DND-41 (cell line): ENCODE data around the gene TNIK.

ENCODE experiments used
- ATAC-seq: fragments of 200-7000 bp; cut with Tn5 transposase; 3 replicates; pipeline ENCODE4 v1.9.1; 2021; ENCODE audit warnings: low read depth; ENCODE audit not compliant: insufficient read depth
- DNase-seq: peaks from one replicate; pipeline ENCODE4 v3.0.0-alpha.2; 2020
- H2AFZ ChIP-seq: 2 replicates; pipeline ENCODE4 v1.6.0; 2012; ENCODE audit warnings: low read depth, low read length
- H3K27ac ChIP-seq: 2 replicates; pipeline ENCODE4 v1.5.1; 2012; ENCODE audit warnings: low read length, inconsistent platforms
- H3K27me3 ChIP-seq: fragments of 200-600 bp; sonication (generic); 2 replicates; pipeline ENCODE4 v1.6.0; 2012; ENCODE audit warnings: low read length, mild to moderate bottlenecking, inconsistent platforms; ENCODE audit not compliant: insufficient read depth, poor library complexity
- H3K36me3 ChIP-seq: 2 replicates; pipeline ENCODE4 v1.5.1; 2012; ENCODE audit warnings: low read length, inconsistent platforms; ENCODE audit not compliant: insufficient read depth
- H3K4me1 ChIP-seq: 2 replicates; pipeline ENCODE4 v1.5.1; 2012; ENCODE audit warnings: mild to moderate bottlenecking, low read length; ENCODE audit not compliant: insufficient read depth
- H3K4me2 ChIP-seq: 2 replicates; pipeline ENCODE4 v1.6.0; 2012; ENCODE audit warnings: mild to moderate bottlenecking, moderate library complexity, low read length, inconsistent platforms; ENCODE audit not compliant: insufficient read depth
- H3K4me3 ChIP-seq, 2 experiments: fragments of 200-600 bp in 1 of 2; shearing (Covaris generic) in 1 of 2; 2 replicates each; pipeline ENCODE4 v1.5.1; 2012 to 2016; ENCODE audit warnings: inconsistent platforms in 2 of 2, low read length in 2 of 2, mild to moderate bottlenecking in 2 of 2, low read depth in 1 of 2, moderate library complexity in 1 of 2
- H3K79me2 ChIP-seq: 2 replicates; pipeline ENCODE4 v1.6.0; 2012; ENCODE audit warnings: low read length, inconsistent platforms; ENCODE audit not compliant: insufficient read depth
- H3K9ac ChIP-seq: 2 replicates; pipeline ENCODE4 v1.6.0; 2012; ENCODE audit warnings: low read depth, mild to moderate bottlenecking, inconsistent platforms, low read length, moderate library complexity
- H3K9me3 ChIP-seq: 2 replicates; pipeline ENCODE4 v1.5.1; 2012; ENCODE audit warnings: low read length, moderate library complexity, mild to moderate bottlenecking, inconsistent platforms; ENCODE audit not compliant: insufficient read depth, severe bottlenecking
- H4K20me1 ChIP-seq: 2 replicates; pipeline ENCODE4 v1.6.0; 2012; ENCODE audit warnings: low read length; ENCODE audit not compliant: insufficient read depth
- EZH2 ChIP-seq: IDR thresholded peaks from 3 replicates; pipeline ENCODE4 v1.6.1; 2012; ENCODE audit warnings: borderline replicate concordance, low read depth, mild to moderate bottlenecking, moderate library complexity, low read length, inconsistent platforms; ENCODE audit not compliant: severe bottlenecking
- TF ChIP-seq, protein P1 (sequence below): IDR thresholded peaks from 2 replicates; pipeline ENCODE4 v1.5.1; 2012; ENCODE audit warnings: borderline replicate concordance, low read length, moderate library complexity, mild to moderate bottlenecking; ENCODE audit not compliant: poor library complexity, severe bottlenecking; ENCODE audit errors: extremely low read depth

The TNIK gene

DNA sequence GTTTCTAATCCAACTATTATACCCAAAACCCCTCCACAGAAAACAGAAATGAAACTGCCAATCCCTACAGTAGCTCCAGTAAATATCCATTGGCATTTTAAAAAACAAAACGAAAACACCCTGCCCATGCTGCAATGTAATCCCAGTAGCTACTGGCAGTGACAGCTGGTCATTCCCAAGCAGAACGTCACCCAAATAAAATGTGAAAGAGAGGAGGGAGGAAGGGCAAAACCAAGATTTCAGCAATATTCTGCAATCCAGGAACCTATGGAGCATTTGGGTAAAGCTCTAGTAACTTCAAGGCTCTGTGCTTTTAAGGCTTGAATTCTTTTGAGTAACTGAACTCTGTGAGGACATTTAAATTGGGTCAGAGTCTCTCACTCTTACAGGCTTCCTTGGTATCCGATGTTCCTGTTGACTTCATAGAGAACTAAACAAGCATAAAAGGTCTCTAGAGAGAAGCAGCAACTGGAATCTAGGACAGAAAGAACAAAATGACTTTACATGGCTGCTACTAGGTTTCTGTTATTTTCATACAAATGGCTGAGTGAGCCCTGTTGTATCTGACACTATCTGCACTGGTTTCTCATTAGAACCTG lies 136.2 kb downstream of the TNIK start:
- no peak overlapping the region for H2AFZ ChIP-seq
- DNase-seq, result no peak
- no peaks in the 10 kb centered on the region for H3K36me3 ChIP-seq
- H3K9ac ChIP-seq, result no peak overlapping the region
- no peaks in the 10 kb centered on the region for H3K79me2 ChIP-seq
- peaks cover 5% of the 10 kb centered on the region; the same call in 1 of the 2 replicates for H3K4me1 ChIP-seq
- H3K4me3 ChIP-seq, result no peak overlapping the region
- TF ChIP-seq, protein P1, sequence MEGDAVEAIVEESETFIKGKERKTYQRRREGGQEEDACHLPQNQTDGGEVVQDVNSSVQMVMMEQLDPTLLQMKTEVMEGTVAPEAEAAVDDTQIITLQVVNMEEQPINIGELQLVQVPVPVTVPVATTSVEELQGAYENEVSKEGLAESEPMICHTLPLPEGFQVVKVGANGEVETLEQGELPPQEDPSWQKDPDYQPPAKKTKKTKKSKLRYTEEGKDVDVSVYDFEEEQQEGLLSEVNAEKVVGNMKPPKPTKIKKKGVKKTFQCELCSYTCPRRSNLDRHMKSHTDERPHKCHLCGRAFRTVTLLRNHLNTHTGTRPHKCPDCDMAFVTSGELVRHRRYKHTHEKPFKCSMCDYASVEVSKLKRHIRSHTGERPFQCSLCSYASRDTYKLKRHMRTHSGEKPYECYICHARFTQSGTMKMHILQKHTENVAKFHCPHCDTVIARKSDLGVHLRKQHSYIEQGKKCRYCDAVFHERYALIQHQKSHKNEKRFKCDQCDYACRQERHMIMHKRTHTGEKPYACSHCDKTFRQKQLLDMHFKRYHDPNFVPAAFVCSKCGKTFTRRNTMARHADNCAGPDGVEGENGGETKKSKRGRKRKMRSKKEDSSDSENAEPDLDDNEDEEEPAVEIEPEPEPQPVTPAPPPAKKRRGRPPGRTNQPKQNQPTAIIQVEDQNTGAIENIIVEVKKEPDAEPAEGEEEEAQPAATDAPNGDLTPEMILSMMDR, result no peak
- no peak for TF ChIP-seq EZH2
- H3K9me3 ChIP-seq, result no peaks in the 10 kb centered on the region
- no peak for ATAC-seq
- H4K20me1 ChIP-seq, result no peaks in the 10 kb centered on the region
- H3K27ac ChIP-seq, result no peak overlapping the region
- peaks cover 2% of the 10 kb centered on the region for H3K27me3 ChIP-seq
- no peak overlapping the region for H3K4me2 ChIP-seq

DNA sequence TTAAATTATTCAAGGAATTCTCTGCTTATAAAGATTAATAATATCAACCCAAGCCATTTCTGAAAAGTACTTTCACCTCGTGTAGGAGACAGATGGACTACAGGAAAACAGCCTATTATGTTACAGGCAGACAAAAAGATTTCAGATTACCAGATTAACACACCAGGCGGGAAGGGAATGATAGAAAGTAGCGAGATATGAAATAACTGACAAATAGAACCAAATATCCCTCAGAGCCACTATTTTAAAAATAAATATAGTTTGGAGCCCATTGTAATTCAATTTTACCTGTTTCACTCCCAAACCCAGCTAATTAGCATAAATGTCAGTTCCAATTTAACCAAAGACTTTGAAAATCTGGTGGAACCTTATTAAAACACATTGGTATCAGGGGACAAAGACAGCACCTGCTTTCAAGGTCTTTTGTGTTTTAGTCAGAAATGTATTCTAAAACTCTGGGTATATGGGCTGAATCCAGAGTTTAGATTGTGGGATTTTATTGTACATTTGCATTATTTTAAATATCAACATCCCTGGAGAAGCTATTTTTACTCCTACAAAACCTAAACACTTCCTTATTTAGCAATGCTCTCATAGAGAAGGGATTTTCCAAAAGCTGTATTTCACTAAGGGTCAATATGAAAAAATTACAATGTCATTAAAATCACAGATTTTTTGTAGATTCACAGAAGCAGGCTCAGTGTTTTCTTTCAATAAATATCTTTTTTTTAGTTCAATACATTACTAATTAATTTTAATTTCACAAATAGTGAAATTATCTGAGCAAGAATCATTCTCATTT lies 138.4 kb downstream of the TNIK start:
- Histone ChIP-seq H3K4me3 (no peak overlapping the region), H3K27me3 (no peaks in the 10 kb centered on the region), H3K9me3 (no peaks in the 10 kb centered on the region), H2AFZ (no peak overlapping the region), H3K36me3 (no peaks in the 10 kb centered on the region), H4K20me1 (no peaks in the 10 kb centered on the region), H3K79me2 (no peaks in the 10 kb centered on the region), H3K4me2 (no peak overlapping the region), H3K4me1 (no peaks in the 10 kb centered on the region), H3K27ac (no peak overlapping the region), H3K9ac (no peak overlapping the region)
- no peak for ATAC-seq
- DNase-seq, result no peak
- TF ChIP-seq EZH2, result no peak
- TF ChIP-seq, protein P1, result no peak

DNA sequence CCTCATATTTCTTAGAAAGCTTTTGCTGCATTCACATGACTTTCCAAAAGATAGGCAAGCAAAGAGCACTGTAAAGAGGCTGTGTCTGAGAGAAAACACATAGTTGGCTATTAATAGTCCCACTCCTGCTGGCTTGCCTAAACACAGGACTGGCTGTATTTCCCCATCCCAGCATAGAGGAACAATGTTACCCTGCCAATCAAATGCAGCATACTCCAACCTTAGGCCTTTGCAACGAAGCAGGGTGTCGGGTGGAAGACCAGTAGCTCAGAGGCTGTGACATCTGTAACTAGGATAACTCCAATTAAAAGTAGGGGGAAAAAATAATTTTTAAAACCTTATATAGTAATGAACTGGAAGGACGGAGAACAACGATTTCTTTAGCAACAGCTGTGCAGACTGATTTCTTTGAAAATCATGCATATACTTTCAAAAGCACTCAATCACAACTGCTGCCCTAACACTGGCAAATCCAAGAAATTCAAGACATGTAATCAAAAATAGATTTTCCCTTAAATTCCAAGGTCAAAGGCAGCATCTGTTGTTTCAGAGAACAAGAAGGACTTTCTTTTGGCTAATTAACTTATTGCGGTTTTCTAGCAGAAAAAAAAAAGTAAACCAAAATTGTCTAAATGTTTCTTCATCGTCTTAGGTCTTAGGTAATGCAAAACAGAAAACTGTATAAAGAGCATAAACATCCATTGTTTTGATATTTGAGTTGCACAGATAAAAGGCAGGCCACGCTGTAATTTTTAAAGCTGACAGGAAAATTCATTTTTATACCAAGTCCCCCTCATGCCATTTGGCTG lies 139.3 kb downstream of the TNIK start:
- Histone ChIP-seq H3K9ac (no peak overlapping the region), H3K4me1 (no peaks in the 10 kb centered on the region), H3K27ac (no peak overlapping the region), H3K4me3 (no peak overlapping the region), H3K36me3 (no peaks in the 10 kb centered on the region), H4K20me1 (no peaks in the 10 kb centered on the region), H3K9me3 (no peaks in the 10 kb centered on the region), H3K4me2 (no peak overlapping the region), H2AFZ (no peak overlapping the region), H3K79me2 (no peaks in the 10 kb centered on the region), H3K27me3 (no peaks in the 10 kb centered on the region)
- DNase-seq (no peak), ATAC-seq (no peak)
- no peak for TF ChIP-seq EZH2
- TF ChIP-seq, protein P1, result no peak
